MCF 10A (cell line): Measurements from ENCODE around the gene CUZD1. TPM values are rescaled to one million over a fixed set of nuclear protein-coding genes. Genes with fewer than 3 reads are reported as not detected.
A peak's percentile ranks its signal among the peaks of the same experiment; 100 is the strongest.

Experiments
- BruUV-seq: library from RNA; stranded (reverse); fragments of 400-500 nt; replicated peaks from 2 replicates; lab custom pipeline; 2021; lab: Mats Ljungman, UMichigan
- CTCF ChIA-PET: fragments of 300-600 bp; sonication (Branson Sonifier 250); formaldehyde crosslinking; extraction: SDS; loops from one replicate; lab custom pipeline; 2021; ENCODE audit warnings: antibody characterized with exemption, inconsistent platforms; lab: Yijun Ruan, JAX
- POLR2A ChIA-PET: fragments of 300-600, 350-650 bp; sonication (Branson Sonifier 250); formaldehyde crosslinking; extraction: SDS; loops from one replicate; lab custom pipeline; 2020; ENCODE audit warnings: antibody characterized with exemption, inconsistent platforms; lab: Yijun Ruan, JAX
- DNase-seq: peaks from one replicate; pipeline ENCODE4 v3.0.0-alpha.2; 2018; ENCODE audit not compliant: unreplicated experiment
- H3K27ac Mint-ChIP-seq: one replicate; pipeline ENCODE4 v1.8.0; 2022; ENCODE audit warnings: mild to moderate bottlenecking, low read depth, mixed read lengths; ENCODE audit not compliant: unreplicated experiment
- H3K27me3 Mint-ChIP-seq: one replicate; pipeline ENCODE4 v1.8.0; 2022; ENCODE audit warnings: mixed read lengths; ENCODE audit not compliant: insufficient read depth, unreplicated experiment
- H3K36me3 Mint-ChIP-seq: one replicate; pipeline ENCODE4 v1.8.0; 2022; ENCODE audit warnings: mild to moderate bottlenecking, moderate library complexity, mixed read lengths; ENCODE audit not compliant: insufficient read depth, unreplicated experiment
- H3K4me1 Mint-ChIP-seq: one replicate; pipeline ENCODE4 v1.8.0; 2022; ENCODE audit warnings: mixed read lengths; ENCODE audit not compliant: insufficient read depth, unreplicated experiment
- H3K4me3 Mint-ChIP-seq: one replicate; pipeline ENCODE4 v1.8.0; 2022; ENCODE audit warnings: mild to moderate bottlenecking, moderate library complexity, mixed read lengths; ENCODE audit not compliant: unreplicated experiment
- H3K9me3 Mint-ChIP-seq: one replicate; pipeline ENCODE4 v1.8.0; 2022; ENCODE audit warnings: mixed read lengths; ENCODE audit not compliant: unreplicated experiment
- intact Hi-C: fragments of 100-400 bp; cut with micrococcal nuclease; formaldehyde crosslinking; loops from 2 replicates; pipeline ENCODE4 v1.14.1; 2022
- total RNA-seq: library from RNA; stranded (reverse); gene quantifications from 2 replicates; pipeline ENCODE4 v1.2.3, GENCODE V29; 2022
- TF ChIP-seq, protein P1 (sequence below): fragments of 200-600 bp; IDR thresholded peaks from one replicate; pipeline ENCODE4 v1.8.0; 2022; ENCODE audit warnings: antibody characterized with exemption, mild to moderate bottlenecking; ENCODE audit not compliant: unreplicated experiment

The CUZD1 gene
- total RNA-seq, 1 experiment from 2014 or later, result 1.1 TPM

DNA sequence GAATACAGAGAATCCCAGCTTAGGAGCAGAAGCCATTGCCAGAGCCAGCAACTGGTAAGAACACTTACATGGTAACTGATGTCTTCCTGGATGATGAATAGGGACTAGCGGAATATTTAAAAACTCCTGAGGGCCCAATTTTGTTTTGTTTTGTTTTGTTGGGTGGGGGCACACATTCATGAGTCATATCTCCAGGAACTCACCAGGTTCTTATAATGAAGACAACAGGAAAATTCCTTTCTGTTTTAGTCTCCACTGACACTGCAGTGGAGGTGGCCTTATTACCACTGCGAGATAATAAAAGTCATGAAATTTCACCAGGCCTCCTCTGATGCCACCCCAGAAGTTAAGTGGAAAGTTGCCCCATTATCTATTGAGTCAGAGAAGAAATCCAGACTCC, 6.6 kb upstream of the CUZD1 start:
- Mint-ChIP-seq H3K36me3 (peaks cover 6% of the 10 kb centered on the region), H3K9me3 (no peaks in the 10 kb centered on the region), H3K4me3 (no peak overlapping the region), H3K27ac (peak overlapping the region; percentile 29), H3K27me3 (no peaks in the 10 kb centered on the region), H3K4me1 (peaks cover 69% of the 10 kb centered on the region)
- ChIA-PET CTCF (interaction anchor here (0.6 kb wide), 1 partner anchor 46 kb away, joined by 4 read pairs; no protein-coding TSS in a partner anchor), POLR2A (interaction anchor here (1.4 to 1.9 kb wide), 2 partner anchors 9 to 25 kb away, joined by 3 to 6 read pairs; no protein-coding TSS in a partner anchor)
- intact Hi-C loops, result no loop called here
- no TSS peak for BruUV-seq
- peak; percentile 66 for DNase-seq
- TF ChIP-seq, protein P1, sequence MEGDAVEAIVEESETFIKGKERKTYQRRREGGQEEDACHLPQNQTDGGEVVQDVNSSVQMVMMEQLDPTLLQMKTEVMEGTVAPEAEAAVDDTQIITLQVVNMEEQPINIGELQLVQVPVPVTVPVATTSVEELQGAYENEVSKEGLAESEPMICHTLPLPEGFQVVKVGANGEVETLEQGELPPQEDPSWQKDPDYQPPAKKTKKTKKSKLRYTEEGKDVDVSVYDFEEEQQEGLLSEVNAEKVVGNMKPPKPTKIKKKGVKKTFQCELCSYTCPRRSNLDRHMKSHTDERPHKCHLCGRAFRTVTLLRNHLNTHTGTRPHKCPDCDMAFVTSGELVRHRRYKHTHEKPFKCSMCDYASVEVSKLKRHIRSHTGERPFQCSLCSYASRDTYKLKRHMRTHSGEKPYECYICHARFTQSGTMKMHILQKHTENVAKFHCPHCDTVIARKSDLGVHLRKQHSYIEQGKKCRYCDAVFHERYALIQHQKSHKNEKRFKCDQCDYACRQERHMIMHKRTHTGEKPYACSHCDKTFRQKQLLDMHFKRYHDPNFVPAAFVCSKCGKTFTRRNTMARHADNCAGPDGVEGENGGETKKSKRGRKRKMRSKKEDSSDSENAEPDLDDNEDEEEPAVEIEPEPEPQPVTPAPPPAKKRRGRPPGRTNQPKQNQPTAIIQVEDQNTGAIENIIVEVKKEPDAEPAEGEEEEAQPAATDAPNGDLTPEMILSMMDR, result no peak

DNA sequence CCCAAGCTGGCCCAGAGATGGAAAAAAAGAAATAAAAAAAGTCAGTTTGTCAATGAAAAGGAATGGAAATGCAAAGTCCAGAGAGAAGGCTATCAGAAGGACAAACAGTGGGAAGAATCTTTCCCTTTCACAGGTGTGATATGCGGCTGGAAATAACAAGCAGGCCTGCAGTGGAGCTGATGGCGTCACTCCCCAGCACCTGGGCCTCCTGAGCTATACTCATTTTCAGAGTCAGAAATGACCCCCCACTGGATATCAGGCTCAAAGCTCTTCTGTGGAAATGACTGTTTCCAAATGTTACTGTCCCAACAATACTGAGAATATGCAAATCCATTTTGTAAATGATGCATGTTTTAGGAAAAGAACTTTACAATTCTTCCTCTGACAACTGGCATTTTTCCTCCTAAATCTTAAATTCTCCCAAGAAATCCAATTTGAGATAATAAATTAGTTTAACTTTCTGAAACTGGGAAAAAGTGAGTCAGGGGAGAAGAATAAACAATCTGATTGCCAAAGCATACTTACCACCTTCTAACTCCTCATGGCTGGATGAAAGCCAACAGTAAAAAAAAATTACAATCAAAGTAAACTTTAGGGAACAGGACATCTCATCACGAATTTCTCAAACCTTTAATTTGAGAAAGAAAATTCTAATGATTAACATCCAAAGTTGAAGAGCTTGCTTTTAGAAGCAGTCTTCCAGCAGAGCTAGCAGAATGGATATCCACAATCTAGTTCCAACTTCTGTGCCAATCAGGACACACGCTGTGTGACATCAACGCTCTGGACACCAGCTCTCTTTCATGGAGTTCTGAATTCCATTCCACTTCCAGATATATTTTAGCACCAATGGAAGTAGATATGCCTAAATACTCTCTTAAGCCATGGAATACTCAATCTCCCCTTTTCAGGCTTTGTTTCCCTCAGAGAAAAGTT, 5.3 kb upstream of the CUZD1 start:
- CTCF ChIA-PET, result no interaction called here
- POLR2A ChIA-PET, result interaction anchor here (0.6 to 1.9 kb wide), 3 partner anchors 10 to 351 kb away, joined by 3 to 6 read pairs (median 3); no protein-coding TSS in a partner anchor
- TF ChIP-seq, protein P1, result no peak
- intact Hi-C loops, result no loop called here
- Mint-ChIP-seq H3K36me3 (peaks cover 8% of the 10 kb centered on the region), H3K4me3 (peak overlapping the region; percentile 12), H3K27ac (peak overlapping the region; percentile 29), H3K9me3 (peaks cover 7% of the 10 kb centered on the region), H3K4me1 (peaks cover 69% of the 10 kb centered on the region), H3K27me3 (no peaks in the 10 kb centered on the region)
- peak; percentile 61 for DNase-seq
- BruUV-seq, result no TSS peak

DNA sequence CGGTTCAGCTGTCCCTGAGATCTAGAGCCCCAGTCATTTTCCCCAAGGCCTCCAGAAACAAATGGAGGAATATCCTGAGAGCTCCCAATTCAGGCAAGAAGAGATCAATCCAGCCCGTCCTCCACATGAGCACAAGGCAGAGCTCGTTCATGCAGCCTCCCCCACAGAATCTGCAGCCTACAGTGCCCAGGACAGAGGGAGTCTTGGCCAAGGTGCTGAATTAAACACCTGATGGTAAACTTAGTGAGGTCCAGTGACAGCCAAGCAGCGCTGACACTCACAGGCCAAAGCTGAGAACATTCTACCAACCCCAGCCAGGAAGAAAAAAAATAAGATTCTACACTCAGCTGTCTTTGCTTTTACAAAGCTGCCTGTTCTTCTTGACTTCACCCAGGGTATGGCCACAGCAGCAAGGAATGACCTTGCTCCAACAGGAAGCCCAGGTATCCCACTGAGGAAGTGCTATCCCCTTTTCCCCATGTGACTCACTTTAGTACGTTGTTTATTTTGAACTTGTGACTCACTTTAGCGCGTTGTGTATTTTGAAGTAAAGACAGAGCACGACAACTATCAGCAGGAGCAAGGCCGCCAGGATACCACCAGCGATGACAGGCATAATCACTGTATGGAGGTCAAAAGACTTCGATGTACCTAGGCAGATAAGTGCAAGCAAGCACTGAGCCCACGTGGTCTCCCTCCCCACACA, 4.4 kb upstream of the CUZD1 start:
- CTCF ChIA-PET, result interaction anchor here (0.6 kb wide), 2 partner anchors 14 to 1255 kb away, joined by 3 to 4 read pairs; no protein-coding TSS in a partner anchor
- TF ChIP-seq, protein P1, result no peak
- Mint-ChIP-seq H3K36me3 (peaks cover 13% of the 10 kb centered on the region), H3K9me3 (peaks cover 7% of the 10 kb centered on the region), H3K27me3 (no peaks in the 10 kb centered on the region), H3K4me1 (peaks cover 64% of the 10 kb centered on the region), H3K27ac (peak overlapping the region; percentile 29), H3K4me3 (no peak overlapping the region)
- DNase-seq, result peak; percentile 60
- POLR2A ChIA-PET, result no interaction called here
- no TSS peak for BruUV-seq
- intact Hi-C loops, result no loop called here
